ENCODE results near the gene ATXN1.

ATXN1 gene

DNA sequence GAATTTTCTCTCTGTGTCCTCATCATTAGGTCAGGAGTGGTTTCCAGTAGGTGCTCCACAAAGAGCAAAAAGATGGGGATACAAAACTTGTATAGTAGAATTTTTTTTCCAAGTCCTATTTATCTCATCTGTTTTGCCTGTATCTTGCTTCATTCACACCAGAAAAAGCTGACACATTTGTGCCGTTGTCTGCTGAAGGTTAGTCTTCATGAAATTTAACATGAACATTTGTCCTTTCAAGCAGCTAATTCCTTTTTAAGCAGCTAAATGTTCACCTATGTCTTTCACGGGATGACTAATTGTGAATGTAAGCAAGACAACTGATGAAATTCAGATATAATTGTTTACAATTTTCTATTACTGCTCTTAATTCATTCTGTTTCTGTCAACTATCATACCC, 83.8 kb downstream of the ATXN1 start:
- Histone ChIP-seq H4K20me1 (ENCODE audit: low read depth, low read length) (no peaks in the 10 kb centered on the region), H2AFZ (ENCODE audit: low read depth, low read length, severe bottlenecking) (no peak overlapping the region), H3F3A (ENCODE audit: insufficient read depth) (no peaks in the 10 kb centered on the region), H3K27ac (ENCODE audit: low read depth, low read length) (no peak overlapping the region), H3K9me2 (replicated peaks; ENCODE audit: insufficient read depth, low read length) (no peaks in the 10 kb centered on the region), H3K9me3 (ENCODE audit: insufficient read depth, low read length) (no peaks in the 10 kb centered on the region), H3K4me2 (ENCODE audit: low read depth, low read length, poor library complexity, severe bottlenecking) (no peak overlapping the region), H3K79me2 (ENCODE audit: insufficient read depth, low read length) (no peaks in the 10 kb centered on the region), H3K4me3 (ENCODE audit: insufficient read depth, low read length, poor library complexity, severe bottlenecking) (no peak overlapping the region), H3K9ac (ENCODE audit: low read length) (no peak overlapping the region), H3K36me3 (ENCODE audit: low read length) (no peaks in the 10 kb centered on the region), H3K27me3 (ENCODE audit: low read length) (no peaks in the 10 kb centered on the region)
- TF ChIP-seq CTCF (IDR thresholded peaks at IDR 0.05; ENCODE audit: insufficient read depth, low read length, poor library complexity, severe bottlenecking) (no peak), EZH2phosphoT487 (conservative IDR thresholded peaks at IDR 0.05; ENCODE audit: low read length) (no peak)

- Histone ChIP-seq H3K4me2 (ENCODE audit: low read depth, low read length, poor library complexity, severe bottlenecking) (no peak overlapping the region), H3K9me3 (ENCODE audit: insufficient read depth, low read length) (no peaks in the 10 kb centered on the region), H3K9me2 (replicated peaks; ENCODE audit: insufficient read depth, low read length) (no peaks in the 10 kb centered on the region), H3K79me2 (ENCODE audit: insufficient read depth, low read length) (no peaks in the 10 kb centered on the region), H3K27ac (ENCODE audit: low read depth, low read length) (no peak overlapping the region), H3F3A (ENCODE audit: insufficient read depth) (no peaks in the 10 kb centered on the region), H4K20me1 (ENCODE audit: low read depth, low read length) (no peaks in the 10 kb centered on the region), H2AFZ (ENCODE audit: low read depth, low read length, severe bottlenecking) (no peak overlapping the region), H3K36me3 (ENCODE audit: low read length) (no peaks in the 10 kb centered on the region), H3K9ac (ENCODE audit: low read length) (no peak overlapping the region), H3K27me3 (ENCODE audit: low read length) (no peaks in the 10 kb centered on the region), H3K4me3 (ENCODE audit: insufficient read depth, low read length, poor library complexity, severe bottlenecking) (no peak overlapping the region)
- TF ChIP-seq EZH2phosphoT487 (conservative IDR thresholded peaks at IDR 0.05; ENCODE audit: low read length) (no peak), CTCF (IDR thresholded peaks at IDR 0.05; ENCODE audit: insufficient read depth, low read length, poor library complexity, severe bottlenecking) (no peak)
These were observed 84.3 kb downstream of the ATXN1 start for GRCh38 chr6:16676978-16677377.

GRCh38 chr6:16676376-16676775, 84.9 kb downstream of the ATXN1 start:
- no peak for TF ChIP-seq CTCF (IDR thresholded peaks at IDR 0.05; ENCODE audit: insufficient read depth, low read length, poor library complexity, severe bottlenecking)
- no peak for TF ChIP-seq EZH2phosphoT487 (conservative IDR thresholded peaks at IDR 0.05; ENCODE audit: low read length)

More at GRCh38 chr6:16676376-16676775, 84.9 kb downstream of the ATXN1 start:
- Histone ChIP-seq H3K4me2 (ENCODE audit: low read depth, low read length, poor library complexity, severe bottlenecking) (no peak overlapping the region), H2AFZ (ENCODE audit: low read depth, low read length, severe bottlenecking) (no peak overlapping the region), H3K4me3 (ENCODE audit: insufficient read depth, low read length, poor library complexity, severe bottlenecking) (no peak overlapping the region), H3F3A (ENCODE audit: insufficient read depth) (no peaks in the 10 kb centered on the region), H3K9ac (ENCODE audit: low read length) (no peak overlapping the region), H3K27ac (ENCODE audit: low read depth, low read length) (no peak overlapping the region), H3K79me2 (ENCODE audit: insufficient read depth, low read length) (no peaks in the 10 kb centered on the region), H3K9me3 (ENCODE audit: insufficient read depth, low read length) (no peaks in the 10 kb centered on the region), H4K20me1 (ENCODE audit: low read depth, low read length) (no peaks in the 10 kb centered on the region), H3K36me3 (ENCODE audit: low read length) (no peaks in the 10 kb centered on the region), H3K9me2 (replicated peaks; ENCODE audit: insufficient read depth, low read length) (no peaks in the 10 kb centered on the region), H3K27me3 (ENCODE audit: low read length) (no peaks in the 10 kb centered on the region)
